Measurements from ENCODE around the gene FZD2.

FZD2 gene

GRCh38 chr17:44607836-44608690 lies 50.8 kb downstream of the FZD2 start:
- no peak for DNase-seq (ENCODE audit: low read depth)

GRCh38 chr17:44608727-44609435 lies 51.6 kb downstream of the FZD2 start:
- DNase-seq (ENCODE audit: low read depth) = no peak

- DNase-seq (ENCODE audit: low read depth) = no peak
Measured at GRCh38 chr17:44610331-44610730, 53.0 kb downstream of the FZD2 start.

Data from stimulated activated CD8-positive, alpha-beta memory T cell treated with anti-CD3 and anti-CD28 coated beads, Interleukin-12 subunit alpha, Interleukin-12 subunit beta, amount 100 ng/mL, for 4 hours (primary cell).